ENCODE measurements around the gene MYO1E.
"Not testable (repeated sequence)": the region's sequence is repeated elsewhere in the genome, so short reads cannot be mapped to it uniquely, and the experiment has no call there.

The MYO1E gene

GRCh38 chr15:59127255-59127654 lies 245.4 kb downstream of the MYO1E start:
- DNase-seq (ENCODE audit: low spot score), result not testable (repeated sequence)

- not testable (repeated sequence) for DNase-seq (ENCODE audit: low spot score)
These were observed 247.0 kb downstream of the MYO1E start for GRCh38 chr15:59125683-59126082.

- no peak for DNase-seq (ENCODE audit: low spot score)
These were observed 248.4 kb downstream of the MYO1E start for GRCh38 chr15:59124261-59124660.

- no peak for DNase-seq (ENCODE audit: low spot score)
These were observed 251.7 kb downstream of the MYO1E start for GRCh38 chr15:59120937-59121336.

GRCh38 chr15:59119625-59120024 lies 253.0 kb downstream of the MYO1E start:
- no peak for DNase-seq (ENCODE audit: low spot score)

GRCh38 chr15:59116771-59117170 lies 255.9 kb downstream of the MYO1E start:
- no peak for DNase-seq (ENCODE audit: low spot score)

GRCh38 chr15:59116141-59116540 lies 256.5 kb downstream of the MYO1E start:
- DNase-seq (ENCODE audit: low spot score), result peak; percentile 33

GRCh38 chr15:59115047-59115446 lies 257.6 kb downstream of the MYO1E start:
- no peak for DNase-seq (ENCODE audit: low spot score)

- DNase-seq (ENCODE audit: low spot score), result no peak
These were observed 261.4 kb downstream of the MYO1E start for GRCh38 chr15:59111251-59111650.

- DNase-seq (ENCODE audit: low spot score), result no peak
These were observed 266.8 kb downstream of the MYO1E start for GRCh38 chr15:59105854-59106253.

- peak; percentile 98 for DNase-seq (ENCODE audit: low spot score)
These were observed 267.5 kb downstream of the MYO1E start, which contains the start of gene CCNB2 for GRCh38 chr15:59104912-59105732. CCNB2 (plus strand) TSS chr15:59105146; CDS start chr15:59105269, 123 bp downstream.

GRCh38 chr15:59104602-59104911 lies 268.1 kb downstream of the MYO1E start:
- DNase-seq (ENCODE audit: low spot score), result no peak

GRCh38 chr15:59099162-59099685 lies 273.4 kb downstream of the MYO1E start:
- DNase-seq (ENCODE audit: low spot score), result no peak

GRCh38 chr15:59096429-59096828 lies 276.2 kb downstream of the MYO1E start:
- DNase-seq (ENCODE audit: low spot score), result no peak

- DNase-seq (ENCODE audit: low spot score), result no peak
These were observed 278.6 kb downstream of the MYO1E start for GRCh38 chr15:59094077-59094476.

- no peak for DNase-seq (ENCODE audit: low spot score)
These were observed 284.9 kb downstream of the MYO1E start for GRCh38 chr15:59087731-59088130.

Measured in AG08395 (cell line).